ENCODE measurements around the gene SERPINA9.
"Not testable (repeated sequence)": the region's sequence is repeated elsewhere in the genome, so short reads cannot be mapped to it uniquely, and the experiment has no call there.

Gene SERPINA9, protein sequence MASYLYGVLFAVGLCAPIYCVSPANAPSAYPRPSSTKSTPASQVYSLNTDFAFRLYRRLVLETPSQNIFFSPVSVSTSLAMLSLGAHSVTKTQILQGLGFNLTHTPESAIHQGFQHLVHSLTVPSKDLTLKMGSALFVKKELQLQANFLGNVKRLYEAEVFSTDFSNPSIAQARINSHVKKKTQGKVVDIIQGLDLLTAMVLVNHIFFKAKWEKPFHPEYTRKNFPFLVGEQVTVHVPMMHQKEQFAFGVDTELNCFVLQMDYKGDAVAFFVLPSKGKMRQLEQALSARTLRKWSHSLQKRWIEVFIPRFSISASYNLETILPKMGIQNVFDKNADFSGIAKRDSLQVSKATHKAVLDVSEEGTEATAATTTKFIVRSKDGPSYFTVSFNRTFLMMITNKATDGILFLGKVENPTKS
- long read RNA-seq, donor 1: 0 reads
- long read RNA-seq, donor 2: 0 reads
- long read RNA-seq, donor 3: 0 reads
- long read RNA-seq, donor 4: 0 reads
- long read RNA-seq, donor 5: 0 reads
- long read RNA-seq, donor 6: 0 reads
- long read RNA-seq, donor 7: 0 reads
- long read RNA-seq, donor 8: 0 reads

DNA sequence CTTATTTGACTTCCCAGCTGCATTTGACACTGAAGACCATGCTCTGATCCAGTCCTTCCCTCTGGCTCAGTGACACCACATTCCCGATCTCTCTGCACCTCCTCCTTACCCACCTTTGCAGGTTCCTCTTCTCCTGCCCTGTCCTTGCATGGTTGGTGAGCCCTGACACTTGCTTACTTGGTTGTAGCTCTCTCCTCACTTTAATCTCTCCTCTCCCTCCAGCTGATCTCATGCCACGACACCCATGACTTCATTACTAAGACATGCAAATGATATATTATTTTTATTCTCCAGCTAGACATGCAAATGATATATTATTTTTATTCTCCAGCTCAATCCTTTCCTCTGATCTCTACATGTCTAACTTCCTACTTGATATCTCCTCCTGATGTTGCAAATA lies at the start of gene SERPINA9:
Gene SERPINA9, minus strand, starts transcription at position 175 of the 400 bp plus-strand sequence. CDS start 6,357 bp downstream, outside the sequence.
- DNase-seq: no peak

- no peak for DNase-seq
Observed at GRCh38 chr14:94524093-94524492, 48.1 kb upstream of the SERPINA9 start.

- DNase-seq: no peak
Observed at GRCh38 chr14:94523265-94523664, 47.3 kb upstream of the SERPINA9 start.

DNA sequence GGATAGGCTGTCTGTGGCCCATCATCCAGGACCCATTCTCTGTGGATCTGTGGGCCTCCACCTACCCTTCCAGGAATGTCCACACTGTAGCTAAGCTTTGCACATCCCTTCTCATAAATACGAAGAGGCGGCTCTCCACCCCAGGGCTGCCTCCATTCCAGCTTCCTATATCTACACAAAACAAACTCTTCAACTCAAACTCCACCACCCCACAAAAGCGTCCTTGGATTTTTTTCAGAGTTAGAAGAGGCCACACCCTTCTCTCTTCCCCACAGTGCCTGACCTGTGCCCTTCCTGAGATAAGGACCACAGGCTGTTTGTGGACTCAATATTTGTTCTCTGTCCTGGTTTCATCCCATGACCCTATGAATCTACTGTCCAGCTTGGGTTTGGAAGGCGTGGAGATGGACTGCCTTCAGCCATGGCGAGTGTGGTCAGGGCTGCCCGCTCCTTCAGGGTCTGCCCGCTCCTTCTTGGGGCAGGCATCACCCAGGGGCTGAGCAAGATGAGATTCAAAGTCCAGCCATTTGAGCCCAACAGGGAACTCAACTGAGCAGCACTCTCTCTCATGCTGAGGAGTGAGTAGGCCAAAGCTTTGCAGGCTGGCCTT lies 46.2 kb upstream of the SERPINA9 start:
- no peak for DNase-seq

DNA sequence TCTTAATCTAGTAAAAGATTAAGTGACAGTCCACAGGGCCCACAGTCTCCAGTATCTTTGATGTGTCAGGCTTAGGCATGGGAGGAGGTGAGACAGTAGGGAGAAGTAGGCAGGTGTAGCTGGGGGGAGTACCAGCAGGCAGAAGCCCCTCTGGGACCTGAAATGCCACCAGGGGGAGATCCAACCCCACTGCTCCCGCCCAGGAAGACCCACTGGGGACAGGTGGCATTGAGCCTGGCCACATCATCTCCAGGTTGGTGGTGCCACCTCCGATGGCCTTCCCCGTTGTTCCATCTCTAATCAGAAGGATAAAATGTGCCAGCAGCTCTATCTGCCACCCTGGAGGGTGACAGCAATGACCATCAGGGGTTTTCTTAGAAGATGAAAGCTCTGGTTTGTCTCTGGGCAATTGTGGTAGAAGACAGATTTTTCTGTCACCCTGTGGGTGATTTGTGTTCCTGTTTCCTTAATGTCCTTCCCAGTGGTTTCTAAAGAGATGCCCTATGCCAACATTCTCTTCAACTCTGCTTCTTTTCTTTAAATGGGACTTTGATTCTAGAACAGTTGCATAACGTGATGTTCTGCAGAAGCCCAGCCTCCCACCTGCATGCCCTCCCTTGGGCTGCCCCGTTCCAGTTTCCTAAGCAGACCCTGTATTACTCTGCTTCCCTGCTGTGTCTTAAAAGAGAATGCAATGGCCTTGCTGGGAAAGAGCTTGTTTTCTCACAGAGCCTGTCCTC lies 45.5 kb upstream of the SERPINA9 start:
- no peak for DNase-seq

DNA sequence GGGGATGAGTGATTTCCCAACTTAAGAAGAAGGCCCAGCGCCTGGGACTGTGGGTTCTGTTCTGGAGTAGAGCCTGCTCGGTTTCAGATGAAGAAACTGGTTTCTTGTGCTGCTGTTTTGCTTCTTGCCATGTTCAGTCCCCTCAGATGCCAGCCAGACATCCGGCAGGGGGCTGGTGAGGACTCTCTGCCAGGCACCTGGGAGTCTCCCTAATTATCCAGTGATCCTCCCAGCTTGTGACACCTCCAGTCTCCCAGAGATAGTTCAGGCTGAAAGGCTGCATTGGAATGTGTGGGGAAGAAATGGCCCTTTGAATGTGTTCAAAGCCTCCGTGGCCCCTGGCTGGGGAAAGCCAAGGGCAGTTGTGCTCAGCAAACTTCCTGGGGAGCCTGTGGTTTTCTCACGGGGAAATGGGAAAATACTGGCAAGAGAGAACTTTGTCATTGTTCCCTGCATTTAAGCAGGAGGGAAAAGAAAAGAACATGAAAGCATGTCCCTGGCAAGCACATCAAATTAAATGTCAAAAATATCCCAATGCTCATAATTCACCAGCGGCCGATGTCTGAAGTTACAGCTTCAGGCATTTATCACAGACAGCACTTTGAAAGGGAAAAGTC lies 41.8 kb upstream of the SERPINA9 start:
- DNase-seq: no peak

DNA sequence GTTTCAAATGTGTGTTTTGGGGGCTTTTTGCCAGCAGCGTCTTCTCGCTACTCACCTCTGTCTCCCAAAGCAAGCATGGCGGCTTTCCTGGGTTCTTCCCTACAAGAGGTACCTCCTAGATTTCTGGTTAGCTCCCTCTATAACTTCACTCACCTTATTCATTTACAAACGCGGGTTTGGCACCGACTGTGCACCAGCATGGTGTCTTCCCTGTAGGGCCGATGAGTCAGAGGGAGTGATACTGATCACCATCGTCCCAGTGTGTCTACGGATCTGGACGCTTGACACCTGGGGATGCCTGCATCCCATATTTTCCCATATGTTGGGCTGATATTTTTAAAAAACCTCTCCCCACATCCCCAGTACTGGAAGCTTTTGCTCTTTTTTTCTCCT lies 41.2 kb upstream of the SERPINA9 start:
- no peak for DNase-seq

DNA sequence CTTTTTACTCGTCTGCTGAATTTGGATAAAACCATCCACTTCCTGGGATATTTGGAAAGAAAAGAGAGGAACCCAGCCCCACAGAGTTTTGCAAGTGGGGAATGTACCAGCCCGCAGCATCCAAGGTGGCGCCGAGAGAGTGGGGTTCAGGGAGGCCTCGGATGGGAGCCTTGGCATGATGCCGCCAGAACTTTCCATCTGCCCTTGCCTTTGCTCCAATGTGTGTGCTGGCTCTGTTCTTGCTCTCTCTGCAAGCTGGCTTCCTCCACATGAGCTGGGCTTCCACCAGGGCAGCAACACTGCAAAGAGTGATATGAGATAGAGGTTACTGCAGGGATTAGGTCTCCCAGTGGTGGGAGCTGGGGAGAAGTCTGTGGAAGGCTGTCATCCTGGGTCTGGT lies 39.9 kb upstream of the SERPINA9 start:
- DNase-seq: no peak

DNA sequence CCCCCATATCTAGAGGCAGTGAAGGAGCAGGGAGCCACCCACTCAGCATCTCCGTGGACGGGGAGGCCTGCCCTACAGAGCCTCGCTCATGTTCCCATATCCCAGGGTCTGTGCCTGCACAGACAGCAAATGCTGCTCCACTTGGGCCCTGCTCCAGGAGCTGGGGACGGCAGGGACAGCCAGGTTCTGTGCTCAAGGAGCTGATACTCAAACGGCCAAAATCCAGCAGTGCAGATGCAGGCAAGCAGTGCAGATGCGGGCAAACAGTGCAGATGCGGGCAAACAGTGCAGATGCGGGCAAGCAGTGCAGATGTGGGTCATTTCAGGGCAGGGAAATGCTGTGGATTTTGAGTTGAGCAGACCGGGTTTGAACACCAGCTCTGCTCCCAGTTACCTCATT lies 39.4 kb upstream of the SERPINA9 start:
- DNase-seq: no peak

DNA sequence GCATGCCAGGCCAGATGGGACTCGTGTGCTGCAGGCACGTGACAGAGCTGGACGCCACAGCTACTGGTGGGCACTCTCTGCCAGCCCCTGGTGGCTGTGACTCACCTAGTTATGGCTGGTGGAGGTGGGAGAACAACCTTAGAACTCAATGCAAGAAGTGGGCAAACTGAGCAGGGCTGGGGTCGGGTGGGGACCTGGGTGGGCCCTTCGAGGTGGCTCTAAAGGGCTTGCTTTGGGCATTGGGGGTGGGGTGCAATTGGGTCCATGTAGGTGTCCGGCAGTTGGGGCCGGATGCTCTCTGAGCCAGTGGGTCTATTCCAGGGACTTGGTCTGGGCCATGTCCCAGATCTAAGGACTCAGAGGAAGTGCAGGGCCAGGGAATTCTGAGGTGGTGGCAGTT lies 38.4 kb upstream of the SERPINA9 start:
- DNase-seq: no peak

- not testable (repeated sequence) for DNase-seq
Observed at GRCh38 chr14:94510481-94510880, 34.5 kb upstream of the SERPINA9 start.

DNA sequence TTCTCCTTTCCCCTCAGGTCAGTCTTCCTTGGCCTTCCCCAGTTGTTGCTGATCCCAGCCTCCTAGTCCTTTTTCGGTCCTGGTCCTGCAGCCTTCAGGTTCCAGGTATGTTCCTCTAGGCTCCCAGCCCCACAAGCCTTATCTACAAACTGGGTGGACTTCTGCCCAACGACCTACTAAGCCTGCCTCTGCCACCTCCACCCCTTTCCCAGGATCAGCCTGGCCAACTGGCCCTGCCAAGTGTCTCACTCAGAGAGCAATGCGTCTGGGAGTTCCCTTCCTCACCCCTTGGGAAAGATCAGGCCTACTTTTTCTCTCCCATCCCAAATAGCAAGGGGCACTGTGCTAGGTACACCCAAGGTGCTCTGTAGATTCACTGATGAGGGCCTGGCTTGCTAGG lies 33.4 kb upstream of the SERPINA9 start, which contains the start of gene SERPINA12:
Gene SERPINA12, minus strand, starts transcription at position 114 of the 400 bp plus-strand sequence. CDS start 11,072 bp downstream, outside the sequence.
- no peak for DNase-seq

DNA sequence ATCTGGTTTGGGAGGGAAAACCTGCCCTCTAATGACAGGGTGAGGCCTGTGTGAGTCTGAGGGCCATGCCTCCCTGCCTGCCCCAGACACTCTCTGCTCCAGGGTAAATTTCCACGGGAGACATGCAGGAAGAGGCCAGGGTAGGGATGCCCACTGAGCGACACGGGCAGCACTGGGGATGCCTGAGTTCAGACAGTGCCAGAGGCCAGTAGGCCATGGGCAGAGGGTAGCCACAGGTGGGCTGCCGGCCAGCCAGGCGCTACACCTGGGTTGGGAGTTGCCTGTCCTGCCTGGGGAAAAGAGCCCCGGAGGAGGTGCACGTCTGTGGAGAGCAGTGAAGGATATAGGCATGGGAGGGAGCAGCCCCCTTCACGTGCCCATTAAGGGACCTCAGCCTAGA lies 29.6 kb upstream of the SERPINA9 start:
- no peak for DNase-seq

- DNase-seq: no peak
Observed at GRCh38 chr14:94505206-94505605, 29.2 kb upstream of the SERPINA9 start.

- DNase-seq: no peak
Observed at GRCh38 chr14:94501588-94502516, 25.9 kb upstream of the SERPINA9 start.

GRCh38 chr14:94500264-94500663 lies 24.3 kb upstream of the SERPINA9 start:
- no peak for DNase-seq

- no peak for DNase-seq
Observed at GRCh38 chr14:94499673-94500072, 23.7 kb upstream of the SERPINA9 start.

GRCh38 chr14:94498215-94498614 lies 22.2 kb upstream of the SERPINA9 start:
- DNase-seq: no peak

DNA sequence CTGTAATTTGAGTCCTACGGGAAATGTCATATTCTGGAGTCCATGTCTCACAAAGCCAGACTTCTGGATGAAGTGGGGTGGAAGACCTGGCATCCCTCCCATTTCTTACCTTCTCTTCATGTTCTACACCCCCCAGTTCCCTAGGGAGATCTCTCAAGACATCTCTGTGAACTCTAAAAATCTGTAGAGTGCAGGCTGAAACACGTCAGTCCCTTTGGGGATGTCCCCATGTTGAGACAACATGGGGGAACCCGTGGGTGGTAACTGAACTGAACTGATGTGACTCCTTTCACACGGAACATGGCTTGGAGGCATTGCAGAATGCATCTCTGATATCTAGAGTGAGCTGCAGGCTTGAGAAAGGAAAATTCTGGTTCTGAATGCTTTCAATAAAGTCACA lies 18.1 kb upstream of the SERPINA9 start:
- DNase-seq: no peak

GRCh38 chr14:94491511-94491910 lies 15.5 kb upstream of the SERPINA9 start:
- no peak for DNase-seq

DNA sequence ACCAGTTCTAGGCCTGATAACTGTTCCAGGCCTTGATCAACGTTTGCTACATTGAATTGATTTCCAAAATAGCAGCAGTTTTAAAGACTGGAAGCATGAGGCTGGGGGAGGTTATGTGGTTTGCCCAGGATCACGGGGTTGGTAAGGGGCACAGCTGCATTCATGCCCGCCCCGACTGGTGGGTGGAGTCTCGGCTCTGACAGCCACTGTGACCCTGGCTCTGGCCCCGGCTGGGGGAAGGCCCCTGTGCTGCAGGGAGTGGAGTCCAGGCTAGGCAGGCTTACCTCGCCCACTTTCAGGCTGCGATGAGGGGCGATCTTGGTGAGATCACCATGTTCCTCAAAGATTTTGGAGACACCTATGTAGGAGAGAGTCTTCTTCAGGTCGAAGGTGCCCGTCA lies 13.3 kb upstream of the SERPINA9 start:
- no peak for DNase-seq
